Measurements from ENCODE around the gene AIP.
"Not testable (repeated sequence)": the region's sequence is repeated elsewhere in the genome, so short reads cannot be mapped to it uniquely, and the experiment has no call there.

The AIP gene

GRCh38 chr11:67504005-67504949 is 21.5 kb downstream of the AIP start:
- H3K27ac Mint-ChIP-seq, result peak overlapping the region; percentile 72 to 80
- ATAC-seq (no peak), DNase-seq (peak; percentile 33 to 45)
- no peaks in the 10 kb centered on the region for H3K9me3 Mint-ChIP-seq
- H3K4me3 Mint-ChIP-seq, result peak overlapping the region; percentile 84 to 95
- H3K4me1 Mint-ChIP-seq, result peaks cover 65% of the 10 kb centered on the region
- H3K27me3 Mint-ChIP-seq, result no peaks in the 10 kb centered on the region

- ATAC-seq (peak; percentile 25), DNase-seq (peak; percentile 74 to 78)
- no peaks in the 10 kb centered on the region for H3K9me3 Mint-ChIP-seq
- peak within 1 kb of the TSS; percentile 84 to 95 for H3K4me3 Mint-ChIP-seq
- peaks cover 72% of the 10 kb centered on the region for H3K4me1 Mint-ChIP-seq
- H3K27me3 Mint-ChIP-seq, result no peaks in the 10 kb centered on the region
- peak within 1 kb of the TSS; percentile 86 to 94 for H3K27ac Mint-ChIP-seq
Measured at GRCh38 chr11:67504950-67505581, 22.2 kb downstream of the AIP start, which contains the start of gene PITPNM1. PITPNM1 (minus strand) TSS chr11:67505363; CDS start chr11:67504180, 1,183 bp downstream.

- Mint-ChIP-seq H3K4me1 (peaks cover 70% of the 10 kb centered on the region), H3K4me3 (peak overlapping the region; percentile 84 to 95), H3K9me3 (no peaks in the 10 kb centered on the region), H3K27me3 (peaks cover 4% of the 10 kb centered on the region), H3K27ac (peak overlapping the region; percentile 86 to 94)
- ATAC-seq (peak; percentile 64), DNase-seq (peak; percentile 93 to 95)
Measured at GRCh38 chr11:67505605-67506396, 23.0 kb downstream of the AIP start.

GRCh38 chr11:67506426-67507051 is 23.7 kb downstream of the AIP start:
- DNase-seq, result no peak
- Mint-ChIP-seq H3K27ac (peak overlapping the region in 1 of 2 donors; percentile 89), H3K4me1 (peaks cover 62% of the 10 kb centered on the region), H3K4me3 (peak overlapping the region; percentile 94 to 95), H3K27me3 (peaks cover 8% of the 10 kb centered on the region), H3K9me3 (no peaks in the 10 kb centered on the region)
- no peak for ATAC-seq

GRCh38 chr11:67507242-67507863 is 24.5 kb downstream of the AIP start:
- Mint-ChIP-seq H3K27me3 (peaks cover 8% of the 10 kb centered on the region), H3K4me1 (peaks cover 57% of the 10 kb centered on the region), H3K4me3 (peak overlapping the region; percentile 94 to 95), H3K27ac (peak overlapping the region in 1 of 2 donors; percentile 59), H3K9me3 (no peaks in the 10 kb centered on the region)
- ATAC-seq, result no peak
- DNase-seq, result no peak

GRCh38 chr11:67507864-67508485 is 25.1 kb downstream of the AIP start, which contains the start of gene CDK2AP2:
CDK2AP2 (minus strand) TSS chr11:67508162; CDS start chr11:67508082, 80 bp downstream.
- H3K27ac Mint-ChIP-seq, result peak within 1 kb of the TSS; percentile 72 to 99
- peaks cover 51% of the 10 kb centered on the region for H3K4me1 Mint-ChIP-seq
- H3K9me3 Mint-ChIP-seq, result no peaks in the 10 kb centered on the region
- peak; percentile 82 for ATAC-seq
- DNase-seq, result peak; percentile 96 to 99
- peak within 1 kb of the TSS; percentile 94 to 95 for H3K4me3 Mint-ChIP-seq
- H3K27me3 Mint-ChIP-seq, result peaks cover 9% of the 10 kb centered on the region

GRCh38 chr11:67508486-67509121 is 25.8 kb downstream of the AIP start:
- peak; percentile 98 to 99 for DNase-seq
- ATAC-seq, result peak; percentile 57
- peaks cover 15% of the 10 kb centered on the region for H3K27me3 Mint-ChIP-seq
- no peaks in the 10 kb centered on the region for H3K9me3 Mint-ChIP-seq
- H3K4me3 Mint-ChIP-seq, result peak overlapping the region; percentile 94 to 95
- H3K27ac Mint-ChIP-seq, result peak overlapping the region; percentile 72 to 99
- H3K4me1 Mint-ChIP-seq, result peaks cover 45% of the 10 kb centered on the region

GRCh38 chr11:67510023-67510345 is 27.2 kb downstream of the AIP start:
- H3K27ac Mint-ChIP-seq, result no peak overlapping the region
- no peak for ATAC-seq
- no peak overlapping the region for H3K4me3 Mint-ChIP-seq
- no peaks in the 10 kb centered on the region for H3K9me3 Mint-ChIP-seq
- no peak for DNase-seq
- H3K4me1 Mint-ChIP-seq, result peaks cover 41% of the 10 kb centered on the region
- peaks cover 15% of the 10 kb centered on the region for H3K27me3 Mint-ChIP-seq

- not testable (repeated sequence) for ATAC-seq, DNase-seq, H3K9me3 Mint-ChIP-seq, H3K27ac Mint-ChIP-seq, H3K4me3 Mint-ChIP-seq
- Mint-ChIP-seq H3K27me3 (peaks cover 15% of the 10 kb centered on the region), H3K4me1 (peaks cover 28% of the 10 kb centered on the region)
Measured at GRCh38 chr11:67511558-67511957, 28.7 kb downstream of the AIP start.

- peaks cover 8% of the 10 kb centered on the region for H3K4me1 Mint-ChIP-seq
- no peak overlapping the region for H3K4me3 Mint-ChIP-seq
- peaks cover 15% of the 10 kb centered on the region for H3K27me3 Mint-ChIP-seq
- no peak overlapping the region for H3K27ac Mint-ChIP-seq
- H3K9me3 Mint-ChIP-seq, result no peaks in the 10 kb centered on the region
- ATAC-seq, result no peak
- no peak for DNase-seq
Measured at GRCh38 chr11:67514116-67514515, 31.3 kb downstream of the AIP start.

- H3K27ac Mint-ChIP-seq, result no peak overlapping the region
- DNase-seq (no peak), ATAC-seq (no peak)
- no peaks in the 10 kb centered on the region for H3K4me1 Mint-ChIP-seq
- H3K4me3 Mint-ChIP-seq, result no peak overlapping the region
- H3K9me3 Mint-ChIP-seq, result no peaks in the 10 kb centered on the region
- peaks cover 7% of the 10 kb centered on the region for H3K27me3 Mint-ChIP-seq
Measured at GRCh38 chr11:67516806-67517205, 34.0 kb downstream of the AIP start.

GRCh38 chr11:67517784-67518552 is 35.1 kb downstream of the AIP start:
- no peak overlapping the region for H3K27ac Mint-ChIP-seq
- no peak for ATAC-seq

GRCh38 chr11:67519726-67520125 is 36.9 kb downstream of the AIP start:
- no peak overlapping the region for H3K4me3 Mint-ChIP-seq

More at GRCh38 chr11:67517784-67518552, 35.1 kb downstream of the AIP start:
- Mint-ChIP-seq H3K4me1 (no peaks in the 10 kb centered on the region), H3K27me3 (peaks cover 6% of the 10 kb centered on the region), H3K4me3 (no peak overlapping the region), H3K9me3 (no peaks in the 10 kb centered on the region)
- DNase-seq, result no peak

More at GRCh38 chr11:67519726-67520125, 36.9 kb downstream of the AIP start:
- H3K27ac Mint-ChIP-seq, result no peak overlapping the region
- no peak for ATAC-seq
- no peaks in the 10 kb centered on the region for H3K27me3 Mint-ChIP-seq
- H3K9me3 Mint-ChIP-seq, result no peaks in the 10 kb centered on the region
- no peak for DNase-seq
- no peaks in the 10 kb centered on the region for H3K4me1 Mint-ChIP-seq

Data from stimulated activated naive CD8-positive, alpha-beta T cell treated with anti-CD3 and anti-CD28 coated beads, Interleukin-15, amount 100 ng/mL, for 72 hours (primary cell).